Sciatic nerve (tissue), 2 donors: ENCODE data around the gene TAF4. TPM values are rescaled to one million over a fixed set of nuclear protein-coding genes. Genes with fewer than 3 reads are reported as not detected.
"Not testable (repeated sequence)": the region's sequence is repeated elsewhere in the genome, so short reads cannot be mapped to it uniquely, and the experiment has no call there.

Experiments
- ATAC-seq: fragments of 200-7000 bp; cut with Tn5 transposase; one replicate; pipeline ENCODE4 v1.9.1; 2020; ENCODE audit warnings: mild to moderate bottlenecking, moderate library complexity
- DNase-seq: peaks from one replicate; pipeline ENCODE4 v3.0.0-alpha.2; 2020; ENCODE audit warnings: low spot score
- intact Hi-C: fragments of 100-400 bp; cut with DNase I; formaldehyde crosslinking; loops from one replicate; pipeline ENCODE4 v1.14.2; 2022
- total RNA-seq: library from RNA; stranded (reverse); fragmentation: NEBNext Ultra II Directional; extraction: Animal tissue kit (Norgen Biotek cat#: 25700); gene quantifications from one replicate; pipeline ENCODE4 v1.2.1, GENCODE V29; 2021
- donor health status: DM: no; HTN: no; CAD: no.
- donor health status: DM: no; HTN: no; CAD: no.

The TAF4 gene
- total RNA-seq, 1 donor from 2014 or later: 20.1 TPM

DNA sequence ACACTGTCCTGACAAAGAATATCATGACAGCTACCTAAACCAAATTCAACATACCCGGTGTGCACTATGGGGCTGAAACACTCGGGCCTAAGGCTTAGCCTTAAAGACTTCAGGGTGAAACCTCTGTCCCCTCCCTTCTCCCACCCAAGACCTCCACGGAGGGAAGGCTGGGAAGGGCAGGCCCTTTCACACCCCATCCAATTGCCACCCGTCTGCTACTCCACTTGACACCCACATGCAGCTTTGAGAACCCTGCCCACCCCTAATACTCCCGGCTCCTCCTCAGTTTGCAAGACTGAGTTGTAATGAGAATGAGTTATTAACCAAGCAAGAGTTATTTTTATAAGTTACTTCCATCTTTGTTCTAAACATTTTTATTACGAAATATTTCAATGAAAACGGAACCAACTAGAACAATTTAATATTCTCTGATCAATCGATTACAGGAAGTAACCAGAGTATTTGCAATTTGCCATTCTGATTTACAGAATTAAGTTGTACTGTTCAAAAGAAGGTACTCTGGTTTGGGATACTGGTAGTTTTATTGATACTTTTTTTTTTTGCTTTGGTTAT is 3.7 kb downstream of the TAF4 start:
- DNase-seq (peak; percentile 22), ATAC-seq (no peak)
- intact Hi-C loops: loop anchor here (10.0 kb wide), 1 partner anchor 63 kb away; the partner anchor contains the start of gene LSM14B

GRCh38 chr20:62060631-62061541 is 4.8 kb downstream of the TAF4 start:
- ATAC-seq (no peak), DNase-seq (peak; percentile 23)
- intact Hi-C loops: loop anchor here (10.0 kb wide), 1 partner anchor 64 kb away; the partner anchor contains the start of gene LSM14B

DNA sequence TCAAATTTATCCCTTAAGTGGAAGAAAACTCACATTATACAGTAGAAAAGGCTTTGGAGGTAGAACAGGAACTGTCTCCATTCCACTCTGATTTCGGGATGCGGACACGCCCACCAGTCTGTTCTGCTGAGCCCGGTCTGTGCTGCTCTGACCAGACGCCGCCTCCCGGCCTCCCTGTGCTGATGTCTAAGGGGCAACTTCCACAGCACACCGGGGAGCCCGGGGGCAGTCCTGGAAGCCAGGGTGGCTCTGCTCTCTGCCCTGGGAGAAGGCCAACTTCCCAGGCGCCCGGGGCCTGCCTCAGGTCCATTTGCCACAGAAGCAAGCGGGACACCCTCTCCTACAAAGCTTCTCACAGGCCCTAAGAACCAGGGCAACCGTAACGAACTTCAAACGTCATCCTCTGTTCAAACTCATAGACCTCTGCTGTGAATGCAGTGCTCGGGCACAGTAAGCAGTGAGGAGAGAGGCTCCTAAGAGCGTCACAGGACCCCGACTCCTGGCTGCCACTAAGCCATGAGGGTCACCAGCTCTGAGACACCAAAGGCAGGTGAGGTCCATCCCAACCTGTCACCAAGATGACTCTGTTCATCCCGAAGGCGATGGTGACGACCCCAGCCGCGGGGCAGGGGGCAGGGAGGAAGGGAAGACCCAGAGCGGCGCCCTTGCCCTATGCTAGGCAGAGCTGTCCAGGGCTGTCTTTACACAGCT is 5.6 kb downstream of the TAF4 start:
- intact Hi-C loops: loop anchor here (10.0 kb wide), 1 partner anchor 65 kb away; the partner anchor contains the start of gene LSM14B
- ATAC-seq: no peak
- DNase-seq: no peak

DNA sequence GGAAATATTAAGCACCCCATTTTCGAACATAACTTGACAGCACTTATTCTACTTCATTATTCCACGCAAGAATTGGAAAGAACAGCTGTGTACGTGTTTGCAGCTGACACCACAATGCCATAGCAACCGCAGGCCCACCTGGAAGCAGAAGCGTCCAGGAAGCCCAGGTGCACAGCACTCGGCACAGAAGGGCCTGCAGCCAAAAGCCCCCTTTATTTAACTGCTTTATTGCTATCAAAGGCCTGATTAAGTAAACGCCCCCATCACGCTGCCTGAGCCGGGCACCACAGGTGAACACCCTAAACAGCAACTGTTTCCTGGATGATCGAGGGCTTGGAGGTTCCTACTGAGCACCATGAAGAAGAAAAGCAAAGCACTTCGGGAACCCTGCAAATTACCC is 6.3 kb downstream of the TAF4 start:
- DNase-seq: peak; percentile 28
- intact Hi-C loops: no loop called here
- no peak for ATAC-seq

DNA sequence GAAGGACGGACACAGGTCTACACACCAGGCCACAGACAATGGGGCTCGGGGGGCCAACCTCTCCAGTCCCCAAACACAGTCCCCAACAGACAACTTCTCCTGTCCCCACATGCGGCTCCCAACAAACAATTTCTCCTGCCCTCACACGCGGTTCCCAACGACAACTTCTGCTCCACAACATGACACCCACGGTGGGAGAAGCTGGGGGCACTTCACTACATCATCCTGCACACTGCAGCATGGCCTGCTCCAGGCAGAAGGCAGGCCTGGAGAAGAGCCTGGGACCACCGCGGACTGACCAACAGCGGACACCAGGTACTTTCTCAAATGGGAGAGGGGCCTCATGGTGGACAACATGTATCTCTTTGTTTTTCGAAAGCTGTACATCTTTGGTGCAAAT is 6.7 kb downstream of the TAF4 start:
- peak; percentile 30 for DNase-seq
- intact Hi-C loops: no loop called here
- no peak for ATAC-seq

- intact Hi-C loops: no loop called here
- peak; percentile 31 for DNase-seq
- no peak for ATAC-seq
Observed at GRCh38 chr20:62056975-62057374, 8.7 kb downstream of the TAF4 start.

- peak; percentile 28 for DNase-seq
- intact Hi-C loops: no loop called here
Observed at GRCh38 chr20:62056377-62056776, 9.3 kb downstream of the TAF4 start.

GRCh38 chr20:62055862-62056115 is 9.9 kb downstream of the TAF4 start:
- ATAC-seq, DNase-seq, intact Hi-C loops: not testable (repeated sequence)

More at GRCh38 chr20:62056377-62056776, 9.3 kb downstream of the TAF4 start:
- no peak for ATAC-seq

DNA sequence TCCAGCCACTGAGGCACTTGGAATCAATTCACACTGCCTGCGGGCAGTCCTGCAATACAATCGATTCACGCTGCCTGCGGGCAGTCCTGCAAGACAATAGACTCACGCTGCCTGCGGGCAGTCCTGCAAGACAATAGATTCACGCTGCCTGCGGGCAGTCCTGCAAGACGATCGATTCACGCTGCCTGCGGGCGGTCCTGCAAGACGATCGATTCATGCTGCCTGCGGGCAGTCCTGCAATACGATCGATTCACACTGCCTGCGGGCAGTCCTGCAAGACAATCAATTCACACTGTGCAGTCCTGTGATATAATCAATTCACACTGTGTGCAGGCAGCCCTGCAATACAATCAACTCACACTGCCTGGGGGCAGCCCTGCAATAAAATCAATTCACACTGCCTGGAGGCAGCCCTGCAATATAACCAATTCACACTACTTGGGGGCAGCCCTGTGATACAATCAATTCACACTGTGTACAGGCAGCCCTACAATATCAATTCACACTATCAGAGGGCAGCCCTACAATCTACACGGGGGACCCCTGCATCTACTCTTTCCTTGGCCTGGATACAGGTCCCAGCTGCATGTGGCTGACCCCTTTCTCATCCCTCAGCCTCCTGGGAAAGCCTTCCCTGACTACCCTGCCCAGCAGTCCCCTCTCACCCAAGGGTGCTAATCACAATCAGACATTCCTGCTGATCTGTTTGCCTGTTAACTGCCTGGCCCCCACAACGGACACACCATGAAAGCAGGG is 10.4 kb downstream of the TAF4 start:
- DNase-seq (peak; percentile 26), ATAC-seq (no peak)
- intact Hi-C loops: no loop called here

DNA sequence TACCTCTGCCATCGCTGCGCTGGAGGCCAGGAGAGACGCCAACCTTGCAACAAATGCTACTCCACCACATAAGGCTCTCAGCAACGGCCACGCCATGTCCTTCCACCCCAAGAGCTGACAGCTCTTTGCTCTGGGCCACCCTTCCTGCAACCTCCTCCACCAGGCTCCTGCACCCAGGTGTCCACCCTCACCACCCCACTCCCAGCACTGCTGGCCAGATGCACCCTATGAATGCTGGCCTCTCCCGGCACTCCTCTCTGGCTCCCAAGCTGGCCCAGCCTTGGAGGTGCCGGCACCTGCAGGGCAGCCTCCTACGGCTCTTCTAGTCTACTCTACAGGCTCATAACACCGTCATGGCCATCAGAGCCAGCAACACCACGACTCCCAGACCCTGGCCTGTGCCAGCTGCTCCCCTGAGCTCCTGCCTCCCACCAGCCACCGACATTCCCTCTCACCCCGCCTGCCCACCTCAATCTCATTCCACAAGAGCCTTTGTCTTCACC is 11.2 kb downstream of the TAF4 start:
- no peak for ATAC-seq
- intact Hi-C loops: no loop called here
- peak; percentile 36 for DNase-seq

GRCh38 chr20:62053465-62054196 is 12.1 kb downstream of the TAF4 start:
- ATAC-seq (no peak), DNase-seq (no peak)
- intact Hi-C loops: no loop called here

DNA sequence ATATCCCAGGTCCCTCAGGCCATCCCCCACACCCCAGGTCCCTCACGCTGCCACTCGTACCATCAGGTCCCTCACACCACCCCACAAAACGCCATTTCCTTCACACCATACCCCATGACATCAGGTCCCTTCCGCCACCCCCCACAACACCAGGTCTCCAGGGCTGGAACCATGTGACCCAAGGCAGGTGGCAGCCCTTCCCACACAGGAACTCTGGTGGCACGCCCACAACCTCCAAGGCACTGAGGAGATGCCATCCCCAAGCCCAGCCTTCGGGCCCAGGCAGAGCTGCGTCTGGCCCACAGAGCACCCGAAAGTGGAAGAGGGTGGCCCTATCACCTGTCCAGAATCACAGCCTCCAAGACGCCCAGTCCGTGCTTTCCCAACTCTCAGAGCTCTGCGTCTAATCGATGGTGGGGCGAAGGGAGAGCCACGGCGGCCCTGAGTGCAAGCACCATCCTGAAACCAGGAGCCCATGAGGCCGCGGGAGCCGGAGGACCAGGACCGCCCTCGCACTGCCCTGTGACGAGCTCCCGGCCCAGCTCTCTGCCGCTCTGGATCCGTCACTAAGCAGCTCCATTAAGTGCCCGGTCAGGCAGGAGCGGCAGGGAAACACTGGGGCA is 12.7 kb downstream of the TAF4 start:
- ATAC-seq (no peak), DNase-seq (no peak)
- intact Hi-C loops: no loop called here

- ATAC-seq (no peak), DNase-seq (peak; percentile 45)
- intact Hi-C loops: no loop called here
Observed at GRCh38 chr20:62052336-62052841, 13.3 kb downstream of the TAF4 start.

- intact Hi-C loops: no loop called here
- DNase-seq (peak; percentile 32), ATAC-seq (no peak)
Observed at GRCh38 chr20:62051546-62052255, 14.0 kb downstream of the TAF4 start.

- DNase-seq (no peak), ATAC-seq (no peak)
- intact Hi-C loops: no loop called here
Observed at GRCh38 chr20:62051144-62051543, 14.5 kb downstream of the TAF4 start.

GRCh38 chr20:62050166-62051120 is 15.2 kb downstream of the TAF4 start:
- intact Hi-C loops: no loop called here
- ATAC-seq (no peak), DNase-seq (no peak)
